Measurements from ENCODE around the gene MBLAC1.
A peak's percentile ranks its signal among the peaks of the same experiment; 100 is the strongest.

The MBLAC1 gene

DNA sequence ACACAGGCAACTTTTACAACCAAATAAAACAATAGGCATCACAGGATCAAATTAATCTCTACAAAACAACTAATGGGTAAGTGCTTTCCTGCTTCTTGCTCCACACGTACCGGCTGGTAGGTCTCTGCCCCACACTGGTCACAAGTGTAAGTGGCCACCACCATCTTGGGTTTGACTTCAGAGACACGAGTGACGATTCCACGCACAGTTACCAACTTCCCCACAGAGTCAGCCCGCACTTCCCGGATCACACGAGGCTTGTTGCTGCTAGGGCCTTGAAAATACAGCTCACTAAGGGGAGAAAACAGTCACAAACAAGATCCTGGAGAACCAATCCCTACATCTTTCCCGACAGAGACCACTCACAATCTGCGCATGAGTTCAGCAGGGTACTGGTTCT, 27.9 kb upstream of the MBLAC1 start:
- no peak for DNase-seq

DNA sequence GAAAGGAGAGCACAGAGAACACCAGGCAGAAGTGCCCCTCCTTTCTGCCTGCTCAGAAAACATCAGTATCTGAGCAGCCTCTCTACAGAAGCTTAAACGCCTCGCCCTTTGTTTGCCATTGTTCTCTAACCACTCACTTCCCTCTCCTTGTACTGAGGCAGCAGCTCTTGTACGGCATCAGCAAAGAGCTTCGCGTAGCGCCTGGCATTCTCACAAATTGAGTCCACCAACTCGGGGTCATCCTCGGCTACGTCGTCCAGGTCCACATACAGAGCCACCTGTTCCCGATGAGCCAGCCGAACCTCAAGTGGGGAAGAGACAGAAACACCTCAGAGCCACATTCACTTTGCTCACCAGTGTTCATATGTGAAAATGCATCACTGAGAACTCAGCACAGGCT, 27.3 kb upstream of the MBLAC1 start:
- no peak for DNase-seq

DNA sequence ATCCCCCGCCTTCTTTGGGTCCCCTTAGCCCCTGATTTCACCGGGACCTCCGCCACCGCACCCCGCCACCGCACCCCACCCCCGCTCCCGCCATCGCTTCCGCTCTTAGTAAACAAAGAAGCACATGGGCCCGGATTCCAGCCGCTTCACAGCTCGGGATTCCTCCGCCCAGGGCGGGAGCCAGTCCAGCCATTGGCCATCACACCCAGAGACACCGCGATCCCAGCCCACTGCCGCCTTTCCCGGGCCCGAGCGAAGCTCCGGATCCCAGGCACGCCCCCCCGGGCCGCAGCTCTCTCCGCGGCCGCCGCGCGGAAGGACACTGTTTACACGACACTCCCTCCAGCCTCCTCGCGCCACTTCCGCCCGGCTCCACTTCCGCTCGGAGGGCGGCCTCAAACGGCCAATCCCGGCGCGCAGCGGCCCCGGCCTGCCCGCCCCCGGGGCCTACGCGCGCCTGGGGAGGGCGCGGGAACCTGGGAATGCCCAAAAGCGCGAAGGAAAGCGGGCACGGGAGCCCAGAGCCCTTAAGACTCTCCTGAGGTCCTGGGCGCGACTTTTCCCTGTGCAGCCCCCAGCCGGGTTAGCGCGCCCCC, 26.2 kb upstream of the MBLAC1 start:
- DNase-seq, result peak; percentile 84 to 89

DNA sequence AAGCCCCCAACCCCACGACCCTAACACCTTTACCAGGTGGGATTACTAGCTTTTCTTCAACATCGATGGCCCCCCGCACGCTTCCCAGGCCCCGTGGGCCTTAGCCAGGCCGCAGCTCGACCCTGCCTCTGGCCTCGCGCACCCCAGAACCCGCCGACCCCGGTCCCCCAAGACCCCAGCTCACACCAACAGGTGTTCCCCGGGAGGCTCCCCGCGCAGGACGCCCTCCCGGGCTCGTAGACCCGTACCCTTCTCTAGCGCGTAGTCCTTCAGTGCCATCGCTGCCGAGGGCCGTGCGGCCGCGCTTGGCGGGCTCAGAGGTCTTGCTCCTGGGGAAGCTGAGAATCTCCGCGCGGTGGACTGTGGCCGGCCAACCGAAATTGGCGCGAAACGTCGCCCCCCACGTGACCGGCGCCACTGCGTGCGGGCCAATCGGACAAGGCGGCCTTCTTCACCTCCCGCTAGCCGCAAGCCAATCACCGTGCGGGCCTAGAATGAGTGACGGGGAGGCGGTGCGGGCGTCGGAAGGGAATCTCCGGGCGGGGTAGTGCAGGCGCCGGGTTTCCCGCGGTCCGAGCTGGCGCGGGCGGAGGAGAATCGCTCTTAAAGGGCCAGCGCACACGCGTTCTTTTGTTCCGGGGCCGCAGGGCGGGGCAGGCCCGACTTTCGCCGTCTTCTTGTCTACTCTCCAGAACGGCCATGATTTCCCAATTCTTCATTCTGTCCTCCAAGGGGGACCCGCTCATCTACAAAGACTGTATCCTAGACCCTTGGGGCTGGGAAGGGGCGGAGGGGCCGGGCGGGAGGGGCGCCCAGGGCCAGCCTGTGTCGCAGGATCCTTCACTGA, 25.5 kb upstream of the MBLAC1 start, which contains the start of the genes AP4M1 and MCM7:
Gene AP4M1, plus strand, starts transcription at position 628 of the 847 bp plus-strand sequence. Its CDS starts 72 bp downstream, at position 700.
Gene MCM7, minus strand, starts transcription at position 382 of the 847 bp plus-strand sequence. Its CDS starts 103 bp downstream, at position 279.
- peak; percentile 93 to 95 for DNase-seq

DNA sequence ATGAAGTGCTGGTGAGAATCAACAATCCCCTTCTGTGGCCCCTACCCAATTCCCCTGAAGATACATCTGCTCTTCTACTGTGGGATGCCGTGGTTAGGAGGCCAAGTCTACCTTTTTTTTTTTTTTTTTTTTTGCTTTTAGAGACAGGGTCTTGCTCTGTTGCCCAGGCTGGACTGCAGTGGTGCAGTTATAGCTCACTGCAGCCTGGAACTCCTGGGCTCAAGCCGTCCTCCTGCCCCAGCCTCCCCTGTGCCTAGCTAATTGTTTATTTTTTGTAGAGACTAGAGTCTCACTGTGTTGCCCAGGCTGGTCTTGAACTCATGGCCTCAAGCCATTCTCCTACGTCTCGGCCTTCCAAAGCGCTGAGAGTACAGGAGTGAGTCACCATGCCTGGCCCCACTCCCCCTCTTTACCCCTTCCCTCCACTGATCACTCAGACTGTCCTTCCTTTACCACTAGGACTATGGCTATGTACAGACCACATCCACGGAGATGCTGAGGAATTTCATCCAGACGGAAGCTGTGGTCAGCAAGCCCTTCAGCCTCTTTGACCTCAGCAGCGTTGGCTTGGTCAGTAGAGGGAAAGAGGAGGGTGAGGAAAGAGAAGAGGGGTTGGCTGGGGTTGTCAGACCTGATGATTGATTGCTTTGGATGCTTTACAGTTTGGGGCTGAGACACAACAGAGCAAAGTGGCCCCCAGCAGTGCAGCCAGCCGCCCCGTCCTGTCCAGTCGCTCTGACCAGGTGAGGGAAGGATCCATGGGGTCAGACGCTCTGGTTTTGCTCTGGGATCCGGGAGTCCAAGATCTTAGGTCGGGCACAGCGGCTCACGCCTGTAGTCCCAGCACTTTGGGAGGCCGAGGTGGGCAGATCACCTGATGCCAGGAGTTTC, 23.6 kb upstream of the MBLAC1 start:
- DNase-seq, result no peak

DNA sequence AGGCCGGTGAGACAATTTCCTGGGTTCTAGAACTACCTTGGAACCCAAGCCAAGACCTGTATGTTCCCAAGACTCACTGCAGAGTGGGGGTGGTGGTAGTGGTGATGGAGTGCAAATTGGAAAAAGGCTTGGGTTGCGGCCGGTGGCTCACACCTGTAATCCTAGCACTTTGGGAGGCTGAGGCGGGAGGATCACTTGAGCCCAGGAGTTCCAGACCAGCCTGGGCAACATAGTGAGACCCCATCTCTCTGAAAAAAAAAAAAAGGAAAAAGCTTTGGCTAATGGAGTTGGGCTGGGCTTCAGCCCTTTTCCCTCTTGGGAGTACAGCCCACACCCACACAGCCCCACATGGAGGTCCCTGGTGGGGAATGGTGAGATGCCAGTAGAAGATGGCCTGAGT, 21.2 kb upstream of the MBLAC1 start:
- DNase-seq, result no peak

DNA sequence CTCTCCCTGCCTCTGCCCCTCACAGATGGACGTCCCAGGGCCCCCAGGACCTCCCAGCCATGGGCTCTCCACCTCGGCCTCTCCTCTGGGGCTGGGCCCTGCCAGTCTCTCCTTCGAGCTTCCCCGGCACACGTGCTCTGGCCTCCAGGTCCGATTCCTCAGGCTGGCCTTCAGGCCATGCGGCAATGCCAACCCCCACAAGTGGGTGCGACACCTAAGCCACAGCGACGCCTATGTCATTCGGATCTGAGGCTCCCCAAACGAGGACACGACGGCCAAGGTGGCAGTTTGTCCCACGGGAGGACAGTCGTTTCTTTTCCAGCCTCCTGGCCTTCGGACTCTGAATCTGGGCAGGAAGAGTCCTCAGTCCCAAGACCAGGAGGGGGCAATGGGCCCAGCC, 20.1 kb upstream of the MBLAC1 start:
- no peak for DNase-seq

DNA sequence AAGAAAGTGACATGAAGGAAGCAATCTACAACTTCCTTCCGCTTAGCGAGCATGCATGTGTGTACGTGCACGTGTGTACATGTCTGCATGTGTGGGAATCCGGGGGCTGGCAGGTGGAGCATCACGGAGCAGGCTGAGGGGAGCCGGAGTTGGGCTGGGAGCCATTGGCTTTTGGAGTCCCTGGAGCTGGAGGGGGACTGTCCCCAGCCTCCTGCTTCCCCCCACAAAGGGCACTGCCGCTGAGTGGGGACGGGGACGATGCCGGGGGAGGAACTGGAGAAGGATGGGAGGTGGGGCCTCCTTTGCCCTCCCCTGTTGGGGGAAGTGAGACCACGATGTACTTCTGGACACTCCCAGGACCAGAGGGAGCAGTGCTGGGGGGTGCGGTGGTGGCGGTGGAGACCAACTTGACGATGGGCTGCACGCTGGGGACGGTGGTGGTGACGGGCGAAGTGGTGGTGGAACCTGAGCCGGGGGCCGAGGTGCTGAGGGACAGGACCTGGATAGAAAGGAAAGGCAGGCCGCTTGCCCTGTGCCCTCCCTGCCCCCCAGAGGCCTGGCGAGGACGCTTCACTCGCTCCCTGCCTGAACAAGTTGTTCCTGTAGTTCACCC, 19.5 kb upstream of the MBLAC1 start:
- no peak for DNase-seq

DNA sequence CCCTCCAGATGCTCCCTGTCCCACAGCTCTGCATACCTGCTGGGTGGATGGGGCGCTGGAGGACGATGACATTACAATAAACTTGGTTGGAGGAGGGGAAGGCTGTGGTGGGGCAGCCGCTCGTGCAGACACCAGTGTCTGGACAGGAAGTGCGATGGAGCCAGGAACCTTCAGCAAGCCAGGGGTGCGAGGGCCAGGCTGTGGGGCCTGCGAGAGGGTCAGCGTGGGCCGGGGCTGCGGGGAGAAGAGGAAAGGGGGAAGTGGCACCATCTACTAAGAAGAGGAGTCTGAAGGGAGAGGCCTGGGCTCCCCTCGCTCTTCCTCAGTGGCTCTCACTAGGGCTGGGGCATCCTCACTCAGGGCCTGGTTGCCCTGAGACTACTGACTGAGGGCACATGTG, 18.9 kb upstream of the MBLAC1 start:
- no peak for DNase-seq

DNA sequence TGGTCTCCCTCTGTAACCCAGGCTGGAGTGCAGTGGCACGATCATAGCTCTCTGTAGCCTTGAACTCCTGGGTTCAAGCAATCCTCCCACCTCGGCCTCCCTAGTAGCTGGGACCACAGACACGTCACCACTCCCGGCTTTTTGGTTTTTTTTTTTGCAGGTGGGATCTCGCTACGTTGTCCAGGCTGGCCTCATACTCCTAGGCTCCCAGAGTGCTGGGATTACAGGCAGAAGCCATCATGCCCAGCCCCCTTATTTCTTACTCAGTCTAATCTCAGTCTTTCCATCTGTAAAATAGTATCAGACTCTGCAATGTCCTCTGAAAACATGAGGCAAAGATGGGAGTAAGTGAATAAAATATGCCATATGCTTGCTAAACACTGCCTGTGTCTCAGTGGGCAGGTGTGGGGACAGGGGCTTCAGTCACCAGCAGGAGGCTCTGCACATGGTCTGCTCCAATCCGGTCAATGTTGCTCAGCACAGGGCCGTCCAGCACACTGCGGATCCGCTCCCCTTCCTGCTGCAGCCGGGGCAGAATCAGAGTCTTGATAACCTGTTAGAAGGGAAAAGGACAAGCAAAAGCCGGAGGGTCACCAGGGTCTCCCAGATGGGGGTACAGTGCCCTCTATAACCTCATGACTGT, 17.1 kb upstream of the MBLAC1 start:
- DNase-seq, result no peak

DNA sequence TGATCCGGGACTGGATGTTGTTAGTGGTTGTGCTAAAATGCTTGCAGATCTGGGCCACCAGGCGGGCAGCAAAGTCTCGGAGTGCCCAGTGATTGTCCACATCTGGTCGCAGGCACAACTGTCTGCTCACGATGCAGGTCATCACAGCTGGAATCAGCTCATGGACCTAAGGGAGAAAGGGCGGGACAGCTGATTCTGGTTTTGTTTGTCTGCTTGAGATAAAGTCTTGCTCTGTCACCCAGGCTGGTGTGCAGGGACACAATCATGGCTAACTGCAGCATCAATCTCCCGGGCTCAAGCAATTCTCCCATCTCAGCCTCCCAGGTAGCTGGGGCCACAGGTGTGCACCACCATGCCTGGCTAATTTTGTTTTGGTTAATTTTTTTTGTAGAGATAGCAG, 15.6 kb upstream of the MBLAC1 start:
- no peak for DNase-seq

DNA sequence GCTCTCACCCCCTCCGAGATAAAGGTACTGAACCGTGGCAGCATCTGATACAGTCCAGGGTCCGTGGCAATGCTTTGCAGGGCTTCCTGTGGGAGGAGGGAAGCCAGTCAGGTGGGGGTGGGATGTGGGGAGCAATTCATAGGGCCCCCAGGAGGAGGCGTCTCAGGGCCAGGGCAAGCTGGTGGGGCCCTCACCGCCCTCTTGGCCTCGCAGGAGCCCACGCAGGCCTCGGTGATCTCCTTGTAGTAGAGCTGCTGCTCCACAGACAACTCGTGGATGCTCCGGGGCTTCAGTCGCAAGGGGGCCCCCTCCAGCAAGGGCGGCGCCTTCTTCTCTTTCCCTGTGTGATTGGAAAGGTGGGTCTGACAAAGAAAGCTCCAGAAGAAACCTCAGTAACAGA, 14.9 kb upstream of the MBLAC1 start:
- no peak for DNase-seq

DNA sequence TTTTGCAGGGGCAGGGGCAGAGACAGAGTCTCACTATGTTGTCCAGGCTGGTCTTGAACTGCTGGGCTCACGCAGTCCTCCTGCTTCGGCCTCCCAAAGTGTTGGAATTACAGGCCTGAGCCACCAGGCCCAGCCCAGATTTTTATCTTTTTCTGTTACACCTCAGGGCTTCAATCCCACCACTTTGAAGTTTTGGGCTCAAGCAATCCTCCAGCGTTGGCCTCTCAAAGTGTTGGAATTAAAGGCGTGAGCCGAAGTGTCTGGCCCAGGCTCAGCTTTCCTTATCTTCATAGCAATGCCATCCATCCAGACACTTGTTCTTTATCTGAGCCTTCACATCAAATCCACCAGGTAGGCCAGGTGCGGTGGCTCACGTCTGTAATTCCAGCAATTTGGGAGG, 11.7 kb upstream of the MBLAC1 start:
- DNase-seq, result no peak

DNA sequence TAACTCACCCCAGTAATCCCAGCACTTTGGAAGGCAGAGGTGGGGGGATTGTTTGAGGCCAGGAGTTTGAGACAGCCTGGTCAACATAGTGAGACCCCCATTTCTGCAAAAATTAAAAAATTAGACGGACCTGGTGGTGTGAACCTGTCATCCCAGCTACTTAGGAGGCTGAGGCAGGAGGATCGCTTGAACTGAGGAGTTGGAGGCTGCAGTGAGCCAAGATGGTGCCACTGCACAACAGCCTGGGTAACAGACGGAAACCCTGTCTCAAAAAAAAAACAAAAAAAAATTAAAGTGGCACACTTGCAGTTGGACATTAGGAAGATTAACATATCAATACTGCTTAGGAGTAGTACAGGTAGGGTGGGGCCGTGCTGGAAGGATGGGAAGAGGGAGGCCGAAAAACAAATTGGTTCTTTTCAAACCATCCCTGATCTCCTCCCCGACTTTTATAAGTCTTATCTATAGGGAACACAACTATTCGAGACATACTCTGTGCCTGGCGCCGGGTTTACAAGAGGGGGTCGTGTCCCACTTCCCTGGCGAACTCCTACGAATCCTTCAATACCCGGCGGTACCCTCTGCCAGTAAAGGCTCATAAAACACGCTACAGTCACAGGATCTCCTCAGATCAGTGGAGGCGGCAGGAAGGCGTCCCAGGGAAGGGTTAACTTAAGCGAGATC, 8.2 kb upstream of the MBLAC1 start:
- DNase-seq, result no peak

DNA sequence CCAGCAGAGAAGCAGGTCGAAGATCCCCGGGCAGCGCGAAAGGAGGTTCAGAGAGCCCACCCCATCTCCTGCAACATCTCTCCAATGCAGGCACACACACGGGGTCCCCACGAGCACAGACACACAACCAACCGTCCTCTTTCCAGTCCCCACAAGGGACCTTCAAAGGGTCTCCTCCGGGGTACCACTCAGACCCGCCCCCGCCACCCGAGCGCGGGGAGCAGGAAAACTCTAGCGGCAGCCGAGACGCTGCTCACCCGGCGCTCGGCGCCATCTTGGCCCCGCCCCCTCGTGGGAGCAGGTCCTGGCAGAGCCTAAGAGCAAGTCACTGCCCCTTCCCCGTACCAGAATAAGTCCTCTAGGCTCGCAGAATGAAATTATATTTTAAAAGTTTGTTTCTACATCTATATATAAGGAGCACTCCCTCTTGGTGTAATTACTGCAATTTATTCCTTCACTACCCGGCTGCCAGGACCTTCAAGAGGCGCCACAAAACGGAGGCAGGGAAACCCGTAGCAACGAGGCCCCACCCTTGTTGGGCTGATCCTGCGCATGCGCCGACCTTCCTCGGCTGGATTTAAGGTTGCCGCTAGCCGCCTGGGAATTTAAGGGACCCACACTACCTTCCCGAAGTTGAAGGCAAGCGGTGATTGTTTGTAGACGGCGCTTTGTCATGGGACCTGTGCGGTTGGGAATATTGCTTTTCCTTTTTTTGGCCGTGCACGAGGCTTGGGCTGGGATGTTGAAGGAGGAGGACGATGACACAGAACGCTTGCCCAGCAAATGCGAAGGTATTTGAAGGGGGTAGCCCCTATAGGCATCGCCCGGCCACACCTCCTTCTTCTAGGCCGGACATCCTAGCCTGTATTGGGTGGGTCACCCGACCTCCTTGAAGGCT, 7.4 kb upstream of the MBLAC1 start, which contains the start of the genes CNPY4 and TAF6:
Gene CNPY4, plus strand, starts transcription at position 563 of the 898 bp plus-strand sequence. Its CDS starts 111 bp downstream, at position 674.
Gene TAF6, minus strand, starts transcription at position 287 of the 898 bp plus-strand sequence. CDS start 5,149 bp downstream, outside the sequence.
- DNase-seq, result peak; percentile 87 to 89

DNA sequence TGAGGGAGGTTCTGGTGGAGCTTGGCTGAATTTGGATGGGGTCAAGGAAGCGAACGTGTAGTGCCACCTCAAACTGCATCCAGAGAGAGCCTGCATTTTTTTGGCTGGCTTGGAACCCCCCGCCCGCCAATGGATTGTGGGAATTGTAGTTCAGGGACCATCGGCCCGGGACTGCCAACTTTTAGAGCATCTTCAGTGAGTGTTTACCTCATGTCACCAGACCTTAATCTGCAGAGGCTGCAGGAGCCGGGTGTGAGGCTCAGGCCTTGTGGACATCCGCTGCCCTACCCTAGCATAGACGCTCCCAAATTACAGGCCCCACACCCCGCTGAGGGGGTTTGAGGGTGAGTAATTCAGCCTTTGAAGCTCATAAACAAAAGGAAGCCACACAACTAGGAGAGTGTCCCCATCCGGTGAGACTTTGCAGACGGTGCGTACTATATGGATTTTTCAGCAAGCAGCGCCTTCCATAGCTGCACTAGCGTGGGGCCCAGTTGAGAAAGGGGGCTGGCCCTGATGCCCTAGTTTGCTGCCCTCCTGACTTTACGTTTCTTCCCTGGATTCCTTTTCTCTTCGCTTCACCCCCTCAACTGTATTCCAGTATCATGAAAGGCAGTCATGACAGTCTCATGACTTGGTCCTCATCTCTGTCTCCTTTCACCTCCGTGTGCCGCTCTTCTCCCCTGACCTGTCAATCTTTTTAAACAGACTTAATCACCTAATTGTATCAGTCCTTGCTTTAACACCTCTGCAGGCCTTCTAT, 6.6 kb upstream of the MBLAC1 start:
- peak; percentile 35 to 56 for DNase-seq

DNA sequence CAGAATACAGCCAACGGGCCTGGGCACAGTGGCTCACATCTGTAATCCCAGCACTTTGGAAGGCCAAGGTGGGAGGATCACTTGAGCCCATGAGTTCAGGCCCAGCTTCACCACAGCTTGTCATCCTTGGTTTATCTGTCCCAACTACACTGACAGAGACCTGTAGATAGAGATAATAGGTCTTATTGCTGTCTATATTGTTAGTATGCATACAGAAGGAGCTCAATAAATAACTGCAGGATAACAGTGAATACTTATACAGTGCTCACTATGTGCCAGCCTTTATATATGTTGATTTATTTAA, 6.1 kb upstream of the MBLAC1 start:
- DNase-seq, result no peak

DNA sequence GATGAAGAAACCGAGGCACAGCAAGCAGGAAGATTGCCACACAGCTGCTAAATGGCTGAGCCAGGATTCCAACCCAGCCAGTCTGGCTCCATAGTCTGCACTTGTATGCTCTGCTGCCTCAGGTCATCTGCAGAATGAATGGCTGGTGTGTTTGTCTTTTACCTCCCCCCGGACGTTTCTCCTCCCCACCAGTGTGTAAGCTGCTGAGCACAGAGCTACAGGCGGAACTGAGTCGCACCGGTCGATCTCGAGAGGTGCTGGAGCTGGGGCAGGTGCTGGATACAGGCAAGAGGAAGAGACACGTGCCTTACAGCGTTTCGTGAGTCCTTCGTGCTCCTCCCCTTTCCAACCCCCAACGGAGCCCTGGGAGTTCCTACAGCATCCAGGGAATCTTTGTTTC, 4.7 kb upstream of the MBLAC1 start:
- DNase-seq, result peak; percentile 92 to 93

DNA sequence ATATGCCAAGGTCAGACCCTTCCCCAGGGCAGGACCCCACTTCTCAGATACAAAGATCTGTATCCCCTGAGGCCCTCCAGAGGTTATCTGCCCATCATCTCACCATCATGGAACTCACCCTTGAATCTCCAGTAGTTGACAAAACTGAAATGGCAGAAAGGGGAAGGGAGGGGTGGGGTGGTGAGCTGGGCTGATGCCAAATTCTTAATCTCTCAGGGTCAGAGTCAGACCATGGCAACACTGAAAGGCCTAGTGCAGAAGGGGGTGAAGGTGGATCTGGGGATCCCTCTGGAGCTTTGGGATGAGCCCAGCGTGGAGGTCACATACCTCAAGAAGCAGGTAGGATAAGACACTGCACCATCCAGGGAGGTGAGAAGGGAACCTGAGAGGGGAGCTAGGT, 4.2 kb upstream of the MBLAC1 start:
- DNase-seq, result no peak

All from SHP77 (cell line).